ENCODE results near the gene MIDN. TPM values are rescaled to one million over a fixed set of nuclear protein-coding genes. Genes with fewer than 3 reads are reported as not detected.

The MIDN gene
- polyA plus RNA-seq, 1 donor from 2014 or later = 24.8 TPM

- no peaks in the 10 kb centered on the region for H3K9me3 ChIP-seq (ENCODE audit: low read length)
- no peak overlapping the region for H3K4me2 ChIP-seq (ENCODE audit: low read length)
- H3K9ac ChIP-seq (ENCODE audit: low read length) = no peak overlapping the region
- no peak overlapping the region for H3K27ac ChIP-seq (ENCODE audit: low read length)
- H3F3A ChIP-seq (ENCODE audit: insufficient read depth, low read length, poor library complexity, severe bottlenecking) = no peaks in the 10 kb centered on the region
- H3K79me2 ChIP-seq (replicated peaks; ENCODE audit: insufficient read depth, low read length) = peaks cover 31% of the 10 kb centered on the region
- H2AFZ ChIP-seq (ENCODE audit: low read depth, low read length) = no peak overlapping the region
- H3K36me3 ChIP-seq (ENCODE audit: insufficient read depth, low read length) = no peaks in the 10 kb centered on the region
- H3K4me3 ChIP-seq (ENCODE audit: low read length) = no peak overlapping the region
- no peaks in the 10 kb centered on the region for H3K27me3 ChIP-seq (ENCODE audit: insufficient read depth, low read depth, low read length)
- H3K9me2 ChIP-seq (ENCODE audit: insufficient read depth, low read length) = no peaks in the 10 kb centered on the region
- TF ChIP-seq, protein P1, sequence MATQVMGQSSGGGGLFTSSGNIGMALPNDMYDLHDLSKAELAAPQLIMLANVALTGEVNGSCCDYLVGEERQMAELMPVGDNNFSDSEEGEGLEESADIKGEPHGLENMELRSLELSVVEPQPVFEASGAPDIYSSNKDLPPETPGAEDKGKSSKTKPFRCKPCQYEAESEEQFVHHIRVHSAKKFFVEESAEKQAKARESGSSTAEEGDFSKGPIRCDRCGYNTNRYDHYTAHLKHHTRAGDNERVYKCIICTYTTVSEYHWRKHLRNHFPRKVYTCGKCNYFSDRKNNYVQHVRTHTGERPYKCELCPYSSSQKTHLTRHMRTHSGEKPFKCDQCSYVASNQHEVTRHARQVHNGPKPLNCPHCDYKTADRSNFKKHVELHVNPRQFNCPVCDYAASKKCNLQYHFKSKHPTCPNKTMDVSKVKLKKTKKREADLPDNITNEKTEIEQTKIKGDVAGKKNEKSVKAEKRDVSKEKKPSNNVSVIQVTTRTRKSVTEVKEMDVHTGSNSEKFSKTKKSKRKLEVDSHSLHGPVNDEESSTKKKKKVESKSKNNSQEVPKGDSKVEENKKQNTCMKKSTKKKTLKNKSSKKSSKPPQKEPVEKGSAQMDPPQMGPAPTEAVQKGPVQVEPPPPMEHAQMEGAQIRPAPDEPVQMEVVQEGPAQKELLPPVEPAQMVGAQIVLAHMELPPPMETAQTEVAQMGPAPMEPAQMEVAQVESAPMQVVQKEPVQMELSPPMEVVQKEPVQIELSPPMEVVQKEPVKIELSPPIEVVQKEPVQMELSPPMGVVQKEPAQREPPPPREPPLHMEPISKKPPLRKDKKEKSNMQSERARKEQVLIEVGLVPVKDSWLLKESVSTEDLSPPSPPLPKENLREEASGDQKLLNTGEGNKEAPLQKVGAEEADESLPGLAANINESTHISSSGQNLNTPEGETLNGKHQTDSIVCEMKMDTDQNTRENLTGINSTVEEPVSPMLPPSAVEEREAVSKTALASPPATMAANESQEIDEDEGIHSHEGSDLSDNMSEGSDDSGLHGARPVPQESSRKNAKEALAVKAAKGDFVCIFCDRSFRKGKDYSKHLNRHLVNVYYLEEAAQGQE (IDR thresholded peaks at IDR 0.05; ENCODE audit: borderline replicate concordance) = no peak
- TF ChIP-seq POLR2AphosphoS5 (IDR thresholded peaks at IDR 0.05) (no peak), SMC3 (conservative IDR thresholded peaks at IDR 0.05; ENCODE audit: poor library complexity) (no peak), TAF1 (IDR thresholded peaks at IDR 0.05; ENCODE audit: low read depth) (no peak), EZH2 (IDR thresholded peaks at IDR 0.05; ENCODE audit: borderline replicate concordance, insufficient read depth, low read length, poor library complexity, severe bottlenecking) (no peak), MXI1 (conservative IDR thresholded peaks at IDR 0.05; ENCODE audit: poor library complexity, severe bottlenecking) (no peak), RAD21 (conservative IDR thresholded peaks at IDR 0.05) (no peak), EP300 (conservative IDR thresholded peaks at IDR 0.05; ENCODE audit: poor library complexity, severe bottlenecking) (no peak)
- TF ChIP-seq, protein P2, sequence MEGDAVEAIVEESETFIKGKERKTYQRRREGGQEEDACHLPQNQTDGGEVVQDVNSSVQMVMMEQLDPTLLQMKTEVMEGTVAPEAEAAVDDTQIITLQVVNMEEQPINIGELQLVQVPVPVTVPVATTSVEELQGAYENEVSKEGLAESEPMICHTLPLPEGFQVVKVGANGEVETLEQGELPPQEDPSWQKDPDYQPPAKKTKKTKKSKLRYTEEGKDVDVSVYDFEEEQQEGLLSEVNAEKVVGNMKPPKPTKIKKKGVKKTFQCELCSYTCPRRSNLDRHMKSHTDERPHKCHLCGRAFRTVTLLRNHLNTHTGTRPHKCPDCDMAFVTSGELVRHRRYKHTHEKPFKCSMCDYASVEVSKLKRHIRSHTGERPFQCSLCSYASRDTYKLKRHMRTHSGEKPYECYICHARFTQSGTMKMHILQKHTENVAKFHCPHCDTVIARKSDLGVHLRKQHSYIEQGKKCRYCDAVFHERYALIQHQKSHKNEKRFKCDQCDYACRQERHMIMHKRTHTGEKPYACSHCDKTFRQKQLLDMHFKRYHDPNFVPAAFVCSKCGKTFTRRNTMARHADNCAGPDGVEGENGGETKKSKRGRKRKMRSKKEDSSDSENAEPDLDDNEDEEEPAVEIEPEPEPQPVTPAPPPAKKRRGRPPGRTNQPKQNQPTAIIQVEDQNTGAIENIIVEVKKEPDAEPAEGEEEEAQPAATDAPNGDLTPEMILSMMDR (IDR thresholded peaks at IDR 0.05; ENCODE audit: poor library complexity, severe bottlenecking) = no peak
- H4K20me1 ChIP-seq (ENCODE audit: insufficient read depth) = no peaks in the 10 kb centered on the region
Measured at GRCh38 chr19:1290703-1291651, 42.6 kb downstream of the MIDN start.

DNA sequence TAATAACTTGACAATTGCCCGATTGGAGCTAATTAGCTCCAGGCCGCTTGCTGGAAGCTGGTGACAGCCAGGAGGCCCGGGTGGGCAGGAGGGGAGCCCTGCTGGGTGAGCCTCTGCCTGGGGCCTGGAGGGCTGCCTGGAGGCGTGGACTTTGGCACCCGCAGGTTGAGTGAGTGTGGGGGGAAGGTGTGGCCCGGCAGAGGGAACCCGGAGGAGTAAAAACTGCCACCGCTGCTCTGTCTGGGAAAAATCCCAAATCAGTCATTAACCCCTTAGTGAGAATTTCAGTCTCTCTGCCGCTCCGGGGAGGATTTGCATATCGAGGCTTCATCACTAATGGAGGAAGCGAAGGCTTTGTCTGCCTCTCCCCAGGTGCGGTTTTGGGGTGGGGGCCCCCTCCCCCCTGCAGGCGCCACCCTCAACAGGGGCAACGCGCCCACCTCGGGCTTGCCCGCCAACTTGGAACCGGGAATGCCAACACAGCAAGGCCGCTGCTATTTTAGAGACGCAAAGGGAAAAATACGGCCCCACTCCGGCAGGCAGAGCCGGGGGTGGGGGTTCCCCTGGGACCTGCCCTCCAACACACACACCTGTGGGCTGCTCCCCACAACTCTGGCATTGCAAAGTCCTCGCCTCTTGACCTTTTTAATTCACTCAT is 43.5 kb downstream of the MIDN start:
- no peaks in the 10 kb centered on the region for H3K36me3 ChIP-seq (ENCODE audit: insufficient read depth, low read length)
- no peak overlapping the region for H3K4me3 ChIP-seq (ENCODE audit: low read length)
- H2AFZ ChIP-seq (ENCODE audit: low read depth, low read length) = no peak overlapping the region
- no peak overlapping the region for H3K27ac ChIP-seq (ENCODE audit: low read length)
- H3K4me2 ChIP-seq (ENCODE audit: low read length) = no peak overlapping the region
- H3K9me3 ChIP-seq (ENCODE audit: low read length) = no peaks in the 10 kb centered on the region
- TF ChIP-seq, protein P1 (IDR thresholded peaks at IDR 0.05; ENCODE audit: borderline replicate concordance) = no peak
- no peak for TF ChIP-seq TAF1 (IDR thresholded peaks at IDR 0.05; ENCODE audit: low read depth)
- TF ChIP-seq MXI1 (conservative IDR thresholded peaks at IDR 0.05; ENCODE audit: poor library complexity, severe bottlenecking) = no peak
- H3K79me2 ChIP-seq (replicated peaks; ENCODE audit: insufficient read depth, low read length) = peaks cover 25% of the 10 kb centered on the region
- H3K9ac ChIP-seq (ENCODE audit: low read length) = no peak overlapping the region
- H3K27me3 ChIP-seq (ENCODE audit: insufficient read depth, low read depth, low read length) = no peaks in the 10 kb centered on the region
- no peaks in the 10 kb centered on the region for H4K20me1 ChIP-seq (ENCODE audit: insufficient read depth)
- H3K9me2 ChIP-seq (ENCODE audit: insufficient read depth, low read length) = no peaks in the 10 kb centered on the region
- H3F3A ChIP-seq (ENCODE audit: insufficient read depth, low read length, poor library complexity, severe bottlenecking) = no peaks in the 10 kb centered on the region
